Chondrocyte (in vitro differentiated cells): ENCODE results near the gene THAP11. TPM values are rescaled to one million over a fixed set of nuclear protein-coding genes. Genes with fewer than 3 reads are reported as not detected.

ENCODE experiments used
- DNase-seq: peaks from one replicate; pipeline ENCODE4 v3.0.0; 2021; ENCODE audit warnings: mixed read lengths, low spot score
- H3K27ac Mint-ChIP-seq: one replicate; pipeline ENCODE4 v1.8.0; 2021; ENCODE audit warnings: mild to moderate bottlenecking, moderate library complexity, mixed read lengths; ENCODE audit not compliant: unreplicated experiment
- H3K27me3 Mint-ChIP-seq: 2 replicates; pipeline ENCODE4 v1.8.0; 2021; ENCODE audit warnings: low read depth, mixed read lengths
- H3K36me3 Mint-ChIP-seq: 2 replicates; pipeline ENCODE4 v1.8.0; 2021; ENCODE audit warnings: low read depth, mixed read lengths
- H3K4me1 Mint-ChIP-seq: 2 replicates; pipeline ENCODE4 v1.8.0; 2021; ENCODE audit warnings: low read depth, mild to moderate bottlenecking, mixed read lengths
- H3K4me3 Mint-ChIP-seq: one replicate; pipeline ENCODE4 v1.8.0; 2021; ENCODE audit warnings: mild to moderate bottlenecking, moderate library complexity, mixed read lengths; ENCODE audit not compliant: unreplicated experiment
- H3K9me3 Mint-ChIP-seq: 2 replicates; pipeline ENCODE4 v1.8.0; 2021; ENCODE audit warnings: low read depth, mixed read lengths
- total RNA-seq: library from RNA; stranded (reverse); gene quantifications from 3 replicates; pipeline ENCODE4 v1.2.1, GENCODE V29; 2021
- TF ChIP-seq, protein P1 (sequence below): fragments of 200-600 bp; sonication (generic); IDR thresholded peaks from 2 replicates; pipeline ENCODE4 v1.5.0; 2021; ENCODE audit warnings: antibody characterized with exemption, mild to moderate bottlenecking, moderate library complexity

The THAP11 gene
- total RNA-seq, 1 donor from 2014 or later, result 25.7 TPM

DNA sequence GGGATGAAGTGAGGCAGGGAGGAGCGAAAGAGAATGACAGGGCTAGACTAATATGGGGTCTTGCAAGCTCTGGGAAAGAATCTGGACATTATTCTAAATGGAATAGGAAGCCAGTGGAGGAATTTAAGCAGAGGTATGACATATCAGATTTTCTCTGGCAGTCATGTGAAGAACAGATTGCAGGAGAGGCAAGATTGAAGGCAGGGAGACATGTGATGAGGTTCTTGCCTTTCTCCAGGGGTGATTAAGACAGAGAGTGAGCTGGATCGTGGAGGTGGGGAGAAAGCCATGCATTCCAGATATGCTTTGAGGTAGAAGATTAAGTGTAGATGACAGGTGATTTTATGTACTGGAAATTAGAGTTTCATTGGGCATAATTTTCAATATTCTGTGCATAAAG, 4.3 kb upstream of the THAP11 start:
- H3K9me3 Mint-ChIP-seq, result no peaks in the 10 kb centered on the region
- peaks cover 2% of the 10 kb centered on the region for H3K36me3 Mint-ChIP-seq
- H3K27me3 Mint-ChIP-seq, result no peaks in the 10 kb centered on the region
- no peak overlapping the region for H3K4me3 Mint-ChIP-seq
- TF ChIP-seq, protein P1, sequence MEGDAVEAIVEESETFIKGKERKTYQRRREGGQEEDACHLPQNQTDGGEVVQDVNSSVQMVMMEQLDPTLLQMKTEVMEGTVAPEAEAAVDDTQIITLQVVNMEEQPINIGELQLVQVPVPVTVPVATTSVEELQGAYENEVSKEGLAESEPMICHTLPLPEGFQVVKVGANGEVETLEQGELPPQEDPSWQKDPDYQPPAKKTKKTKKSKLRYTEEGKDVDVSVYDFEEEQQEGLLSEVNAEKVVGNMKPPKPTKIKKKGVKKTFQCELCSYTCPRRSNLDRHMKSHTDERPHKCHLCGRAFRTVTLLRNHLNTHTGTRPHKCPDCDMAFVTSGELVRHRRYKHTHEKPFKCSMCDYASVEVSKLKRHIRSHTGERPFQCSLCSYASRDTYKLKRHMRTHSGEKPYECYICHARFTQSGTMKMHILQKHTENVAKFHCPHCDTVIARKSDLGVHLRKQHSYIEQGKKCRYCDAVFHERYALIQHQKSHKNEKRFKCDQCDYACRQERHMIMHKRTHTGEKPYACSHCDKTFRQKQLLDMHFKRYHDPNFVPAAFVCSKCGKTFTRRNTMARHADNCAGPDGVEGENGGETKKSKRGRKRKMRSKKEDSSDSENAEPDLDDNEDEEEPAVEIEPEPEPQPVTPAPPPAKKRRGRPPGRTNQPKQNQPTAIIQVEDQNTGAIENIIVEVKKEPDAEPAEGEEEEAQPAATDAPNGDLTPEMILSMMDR, result no peak
- H3K27ac Mint-ChIP-seq, result no peak overlapping the region
- DNase-seq, result no peak
- H3K4me1 Mint-ChIP-seq, result peaks cover 14% of the 10 kb centered on the region

GRCh38 chr16:67841198-67841815, 813 bp upstream of the THAP11 start:
- no peak for DNase-seq
- H3K4me3 Mint-ChIP-seq, result peak overlapping the region; percentile 89
- no peaks in the 10 kb centered on the region for H3K27me3 Mint-ChIP-seq
- peak overlapping the region; percentile 97 for H3K27ac Mint-ChIP-seq
- peaks cover 38% of the 10 kb centered on the region for H3K4me1 Mint-ChIP-seq
- TF ChIP-seq, protein P1, result no peak
- H3K9me3 Mint-ChIP-seq, result no peaks in the 10 kb centered on the region
- peaks cover 2% of the 10 kb centered on the region for H3K36me3 Mint-ChIP-seq

GRCh38 chr16:67842509-67843342, 606 bp downstream of the THAP11 start:
- TF ChIP-seq, protein P1, result peak; percentile 71
- H3K27ac Mint-ChIP-seq, result peak overlapping the region; percentile 92
- H3K36me3 Mint-ChIP-seq, result peaks cover 1% of the 10 kb centered on the region
- H3K4me1 Mint-ChIP-seq, result peaks cover 41% of the 10 kb centered on the region
- H3K9me3 Mint-ChIP-seq, result no peaks in the 10 kb centered on the region
- no peak for DNase-seq
- H3K27me3 Mint-ChIP-seq, result no peaks in the 10 kb centered on the region
- H3K4me3 Mint-ChIP-seq, result peak overlapping the region; percentile 91

GRCh38 chr16:67843343-67843765, 1.2 kb downstream of the THAP11 start:
- TF ChIP-seq, protein P1, result peak; percentile 35
- Mint-ChIP-seq H3K36me3 (no peaks in the 10 kb centered on the region), H3K4me1 (peaks cover 47% of the 10 kb centered on the region), H3K9me3 (no peaks in the 10 kb centered on the region), H3K4me3 (peak overlapping the region; percentile 91), H3K27me3 (no peaks in the 10 kb centered on the region), H3K27ac (peak overlapping the region; percentile 92)
- DNase-seq, result no peak

DNA sequence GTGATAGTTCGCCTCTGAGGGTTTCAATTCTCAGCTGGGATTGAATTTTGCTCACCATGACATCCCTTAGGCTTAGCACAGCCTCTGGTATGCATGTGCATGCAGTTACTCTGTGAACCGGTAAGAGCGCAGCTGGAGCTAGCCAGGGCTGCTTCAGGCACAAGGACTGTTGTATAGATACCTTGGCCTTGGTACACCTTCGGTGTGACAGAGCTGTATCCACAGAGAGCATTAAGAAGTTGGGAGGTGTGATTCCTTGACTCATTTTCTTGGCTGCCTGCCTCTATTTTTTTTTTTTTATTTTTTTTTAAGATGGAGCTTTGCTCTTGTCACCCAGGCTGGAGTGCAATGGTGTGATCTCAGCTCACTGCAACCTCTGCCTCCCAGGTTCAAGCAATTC, 2.4 kb downstream of the THAP11 start:
- peak overlapping the region; percentile 92 for H3K27ac Mint-ChIP-seq
- H3K36me3 Mint-ChIP-seq, result no peaks in the 10 kb centered on the region
- no peak for DNase-seq
- H3K9me3 Mint-ChIP-seq, result no peaks in the 10 kb centered on the region
- H3K4me3 Mint-ChIP-seq, result peak overlapping the region; percentile 28
- H3K4me1 Mint-ChIP-seq, result peaks cover 56% of the 10 kb centered on the region
- no peaks in the 10 kb centered on the region for H3K27me3 Mint-ChIP-seq
- TF ChIP-seq, protein P1, result no peak
